GM21390 (cell line): ENCODE measurements around the gene INPP4B.

Source experiments
- ATAC-seq: cut with Tn5 transposase; IDR thresholded peaks from one replicate; pipeline ENCODE4 v1.9.1; 2021; ENCODE audit not compliant: unreplicated experiment

Gene INPP4B

DNA sequence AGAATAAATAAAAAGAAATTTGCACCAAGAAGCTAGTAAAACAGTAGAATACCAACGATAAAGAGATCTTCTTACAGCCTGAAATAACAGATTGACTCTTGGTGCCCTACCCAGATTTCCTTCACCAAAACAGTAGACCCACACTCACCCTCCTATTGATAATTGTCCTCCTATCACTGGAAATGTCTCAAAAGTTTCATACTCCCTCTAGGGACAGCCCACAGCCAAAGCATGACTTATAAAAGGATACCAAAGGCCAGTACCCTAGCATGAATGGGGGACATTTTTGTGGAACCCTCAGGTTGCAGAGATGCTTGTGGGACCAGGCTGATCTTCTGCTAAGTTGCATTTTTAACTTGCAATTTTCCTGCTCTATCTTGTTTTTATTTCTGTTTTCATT, 104.1 kb downstream of the INPP4B start:
- no peak for ATAC-seq

GRCh38 chr4:142728233-142728632, 117.9 kb downstream of the INPP4B start:
- ATAC-seq, result no peak

- ATAC-seq, result no peak
These were observed 119.0 kb downstream of the INPP4B start for GRCh38 chr4:142727149-142727548.

DNA sequence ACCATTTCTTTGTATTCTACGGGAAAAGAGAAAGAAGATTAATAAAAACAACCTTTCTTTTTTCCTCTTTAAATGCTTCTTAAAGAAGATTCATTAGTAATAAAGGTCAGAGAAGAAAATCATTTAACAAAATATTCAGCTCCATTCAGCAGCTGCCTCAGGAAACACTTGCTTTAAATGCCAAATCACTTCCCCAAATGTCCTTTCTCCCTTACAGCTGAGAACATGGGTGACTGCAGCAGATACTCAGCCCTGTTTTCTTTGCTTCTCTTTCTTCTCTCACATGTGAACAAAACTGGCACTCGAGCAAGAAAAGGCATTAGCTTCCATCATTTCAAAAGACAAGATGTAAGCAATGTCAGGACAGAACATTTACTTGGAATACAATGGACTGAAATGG, 120.2 kb downstream of the INPP4B start:
- ATAC-seq, result no peak

- no peak for ATAC-seq
These were observed 124.9 kb downstream of the INPP4B start for GRCh38 chr4:142721187-142721586.

DNA sequence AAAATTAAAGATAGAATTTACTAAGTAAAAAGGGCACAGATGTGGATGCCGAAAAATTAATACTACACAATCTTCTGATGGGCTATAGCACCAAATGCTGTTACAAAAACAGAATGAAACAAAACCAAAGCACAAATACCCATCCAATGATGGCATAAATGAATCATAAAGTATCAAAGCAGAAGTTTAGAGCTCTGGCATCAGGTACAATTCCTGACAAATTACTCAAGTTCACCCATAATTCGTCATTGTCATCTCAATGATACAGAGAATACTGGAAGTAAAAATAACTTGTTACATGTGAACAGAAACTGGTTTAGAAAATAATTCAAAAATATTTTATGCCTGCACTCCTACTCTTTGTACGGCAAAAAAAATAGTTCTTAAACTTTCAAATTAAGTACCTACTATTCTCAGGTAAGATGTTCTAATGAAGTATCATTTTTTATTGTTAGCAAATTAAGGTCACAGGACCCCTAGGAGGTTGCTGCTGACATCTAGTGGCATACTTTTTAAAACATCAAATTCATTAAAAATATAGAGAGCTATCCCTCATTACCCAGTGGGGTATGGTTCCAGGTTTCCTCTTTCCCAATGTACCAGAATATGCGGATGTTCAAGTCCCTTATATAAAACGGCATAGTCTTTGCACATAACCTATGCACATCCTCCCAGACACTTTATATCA, 126.1 kb downstream of the INPP4B start:
- no peak for ATAC-seq

GRCh38 chr4:142718981-142719380, 127.1 kb downstream of the INPP4B start:
- no peak for ATAC-seq

GRCh38 chr4:142715727-142716126, 130.4 kb downstream of the INPP4B start:
- ATAC-seq, result no peak

DNA sequence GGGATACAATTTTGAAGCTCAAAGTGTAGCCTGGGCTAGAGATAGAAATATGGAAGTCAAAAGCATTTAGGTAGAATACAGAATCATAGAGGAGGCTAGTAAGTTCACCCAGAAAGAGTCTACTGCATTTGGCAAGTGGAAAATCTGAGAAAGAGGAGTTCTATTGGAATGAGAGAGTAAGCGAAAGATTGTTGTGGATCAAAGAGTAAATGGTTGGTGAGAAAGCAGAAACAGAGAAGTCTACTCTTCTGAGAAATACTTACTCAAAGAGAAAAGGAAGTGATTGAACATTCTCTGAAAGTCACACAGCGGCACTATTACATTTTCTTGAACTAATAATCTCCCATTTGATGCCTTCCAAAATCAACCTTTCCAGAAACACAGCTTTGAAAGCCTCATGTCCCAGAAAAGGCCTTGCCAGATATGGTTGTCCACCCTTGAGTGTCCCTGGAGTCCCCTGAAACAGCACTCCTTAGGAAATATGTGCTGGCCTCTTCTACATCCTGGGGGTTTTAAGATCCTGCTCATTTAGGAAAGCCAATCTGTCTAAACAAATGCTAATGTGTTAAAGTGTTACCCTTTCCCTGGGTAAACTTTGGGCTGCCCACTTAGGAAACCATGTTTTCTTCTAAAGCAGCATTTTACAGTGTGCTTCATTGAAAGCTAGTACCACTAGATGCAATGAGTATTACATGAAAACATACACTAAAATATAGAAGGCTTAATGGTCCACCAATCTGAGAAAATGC, 132.6 kb downstream of the INPP4B start:
- ATAC-seq, result no peak

- no peak for ATAC-seq
These were observed 137.9 kb downstream of the INPP4B start for GRCh38 chr4:142708231-142708630.

DNA sequence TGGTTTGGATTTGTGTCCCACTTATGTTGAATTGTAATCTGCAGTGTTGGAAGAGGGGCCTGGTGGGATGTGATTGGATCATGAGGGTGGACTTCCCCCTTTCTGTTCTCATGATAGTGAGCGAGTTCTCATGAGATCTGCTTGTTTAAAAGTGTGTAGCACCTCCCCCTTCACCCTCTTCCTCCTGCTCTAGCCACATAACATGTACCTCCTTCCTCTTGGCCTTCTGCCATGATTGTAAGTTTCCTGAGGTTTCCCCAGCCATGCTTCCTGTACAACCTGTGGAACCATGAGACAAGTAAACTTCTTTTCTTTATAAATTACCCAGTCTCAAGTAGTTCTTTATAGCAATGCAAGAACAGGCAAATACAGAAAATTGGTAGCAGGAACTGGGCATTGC, 138.7 kb downstream of the INPP4B start:
- no peak for ATAC-seq

- ATAC-seq, result no peak
These were observed 139.7 kb downstream of the INPP4B start for GRCh38 chr4:142706381-142706780.

DNA sequence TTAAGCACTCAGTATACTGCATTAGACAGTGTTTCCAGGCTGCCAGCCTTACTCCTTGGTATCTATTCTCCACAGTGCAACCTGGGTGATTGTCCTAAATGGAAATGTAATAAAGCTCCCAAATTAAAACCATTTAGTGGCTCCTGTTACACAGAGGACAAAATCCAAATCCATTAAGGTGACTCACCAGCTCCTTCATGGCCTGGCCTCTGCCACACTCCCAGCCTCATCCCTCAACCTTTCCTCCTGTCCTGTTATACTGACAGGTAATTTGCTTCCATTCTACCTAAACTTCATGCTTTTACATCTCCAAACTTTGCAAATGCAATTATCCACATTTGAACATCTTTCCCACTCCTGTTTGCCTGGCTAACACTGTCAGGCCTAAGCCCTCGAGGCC, 140.3 kb downstream of the INPP4B start:
- ATAC-seq, result no peak

- no peak for ATAC-seq
These were observed 142.3 kb downstream of the INPP4B start for GRCh38 chr4:142703694-142704309.

GRCh38 chr4:142701017-142701416, 145.1 kb downstream of the INPP4B start:
- ATAC-seq, result no peak

DNA sequence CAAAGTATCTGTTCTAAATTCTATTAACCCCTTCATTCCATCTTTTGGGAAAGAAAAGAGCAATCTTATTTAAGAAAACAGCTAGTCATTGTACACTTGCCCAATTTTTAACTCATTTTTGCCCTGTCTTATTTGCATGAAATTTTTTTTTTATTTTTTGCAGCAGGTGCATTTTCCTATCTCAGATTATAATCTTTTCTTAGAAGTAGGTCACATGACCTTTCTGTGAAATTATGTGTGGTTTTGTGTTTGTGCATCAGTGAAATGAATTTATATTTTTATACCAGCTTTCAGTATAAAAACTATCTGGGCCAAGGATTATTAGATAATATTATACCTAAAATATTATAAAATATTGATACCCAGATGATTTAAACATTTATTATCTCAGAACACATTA, 145.6 kb downstream of the INPP4B start:
- ATAC-seq, result no peak

DNA sequence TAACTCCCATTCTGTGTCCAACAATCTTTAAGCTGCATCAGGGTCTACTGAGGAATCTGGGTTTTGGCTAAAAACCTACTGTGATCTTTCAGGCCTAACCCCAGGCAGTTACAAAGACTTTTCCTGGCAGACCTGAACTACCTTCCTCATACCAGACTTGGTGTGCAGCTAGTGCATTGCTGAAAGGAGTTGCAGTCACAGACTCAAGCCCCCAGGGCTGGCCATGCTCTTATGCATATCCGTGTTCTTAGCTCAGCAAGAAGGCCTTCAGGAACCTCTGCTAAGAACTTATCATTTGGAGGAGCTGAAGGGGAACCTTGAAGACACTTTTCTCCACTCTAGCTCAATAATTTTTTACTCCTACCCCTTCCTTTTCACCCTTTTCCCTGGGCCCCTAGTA, 147.5 kb downstream of the INPP4B start:
- no peak for ATAC-seq

DNA sequence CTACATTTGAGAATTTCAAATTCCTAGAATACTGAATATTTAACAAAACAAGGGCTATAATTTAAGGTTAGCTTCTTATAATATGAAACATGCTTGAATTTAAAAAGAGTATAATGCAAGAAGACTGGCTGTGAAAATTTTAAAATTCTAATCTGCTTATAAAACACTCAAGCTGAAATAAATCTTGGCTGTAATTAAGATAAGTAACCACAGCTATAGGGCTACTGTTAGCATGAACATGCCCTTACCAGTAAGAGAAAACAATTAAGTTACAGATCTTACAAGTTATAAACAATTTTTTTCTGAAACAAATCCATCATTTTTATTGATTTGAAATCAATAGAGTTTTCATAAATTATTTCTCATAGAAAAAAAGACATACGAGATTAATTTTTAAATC, 148.2 kb downstream of the INPP4B start:
- ATAC-seq, result no peak

- no peak for ATAC-seq
These were observed 148.8 kb downstream of the INPP4B start for GRCh38 chr4:142697320-142697719.

GRCh38 chr4:142696334-142697122, 149.6 kb downstream of the INPP4B start:
- no peak for ATAC-seq

- no peak for ATAC-seq
These were observed 155.5 kb downstream of the INPP4B start for GRCh38 chr4:142690406-142691163.
